Mucosa of rectum (tissue), 2 donors: ENCODE results near the gene IGFBP2.
A peak's percentile ranks its signal among the peaks of the same experiment; 100 is the strongest.

Source experiments
- H3K27ac ChIP-seq, 2 donors: one replicate each; pipeline ENCODE4 v1.7.0; 2013; ENCODE audit warnings: inconsistent platforms in 2 of 2, low read depth in 2 of 2, low read length in 2 of 2
- H3K27me3 ChIP-seq, 2 donors: one replicate each; pipeline ENCODE4 v1.7.0; 2013; ENCODE audit warnings: low read length in 2 of 2; ENCODE audit not compliant: control insufficient read depth in 2 of 2, insufficient read depth in 2 of 2
- H3K36me3 ChIP-seq, 2 donors: one replicate each; pipeline ENCODE4 v1.7.0; 2013; ENCODE audit warnings: low read length in 2 of 2; ENCODE audit not compliant: control insufficient read depth in 2 of 2, insufficient read depth in 2 of 2
- H3K4me1 ChIP-seq, 2 donors: one replicate each; pipeline ENCODE4 v1.7.0; 2013; ENCODE audit warnings: low read length in 2 of 2, mild to moderate bottlenecking in 1 of 2; ENCODE audit not compliant: control insufficient read depth in 2 of 2, insufficient read depth in 2 of 2
- H3K4me3 ChIP-seq, 2 donors: one replicate each; pipeline ENCODE4 v1.7.0; 2013; ENCODE audit warnings: low read length in 2 of 2
- H3K9ac ChIP-seq, 2 donors: one replicate each; pipeline ENCODE4 v1.7.0; 2013; ENCODE audit warnings: low read length in 2 of 2, low read depth in 1 of 2, mild to moderate bottlenecking in 1 of 2
- H3K9me3 ChIP-seq, 2 donors: one replicate each; pipeline ENCODE4 v1.7.0; 2013; ENCODE audit warnings: low read length in 2 of 2; ENCODE audit not compliant: control insufficient read depth in 2 of 2
- donor health status: healthy.
- donor health status: Normal muscosa, but diverticular disease.

Gene IGFBP2

GRCh38 chr2:216608525-216608924 is 24.7 kb upstream of the IGFBP2 start:
- Histone ChIP-seq H3K36me3 (no peaks in the 10 kb centered on the region), H3K27ac (no peak overlapping the region), H3K4me1 (no peaks in the 10 kb centered on the region), H3K9me3 (no peaks in the 10 kb centered on the region), H3K4me3 (no peak overlapping the region), H3K27me3 (peaks cover 3 to 5% of the 10 kb centered on the region in 2 donors), H3K9ac (no peak overlapping the region)

- no peaks in the 10 kb centered on the region for H3K9me3 ChIP-seq
- no peak overlapping the region for H3K4me3 ChIP-seq
- H3K4me1 ChIP-seq, result no peaks in the 10 kb centered on the region
- no peak overlapping the region for H3K27ac ChIP-seq
- H3K36me3 ChIP-seq, result no peaks in the 10 kb centered on the region
- H3K27me3 ChIP-seq, result no peaks in the 10 kb centered on the region
- no peak overlapping the region for H3K9ac ChIP-seq
Observed at GRCh38 chr2:216615298-216616082, 17.7 kb upstream of the IGFBP2 start.

- Histone ChIP-seq H3K9ac (no peak overlapping the region), H3K36me3 (no peaks in the 10 kb centered on the region), H3K4me3 (no peak overlapping the region), H3K27me3 (no peaks in the 10 kb centered on the region), H3K27ac (no peak overlapping the region), H3K4me1 (no peaks in the 10 kb centered on the region), H3K9me3 (no peaks in the 10 kb centered on the region)
Observed at GRCh38 chr2:216616083-216616678, 17.0 kb upstream of the IGFBP2 start.

DNA sequence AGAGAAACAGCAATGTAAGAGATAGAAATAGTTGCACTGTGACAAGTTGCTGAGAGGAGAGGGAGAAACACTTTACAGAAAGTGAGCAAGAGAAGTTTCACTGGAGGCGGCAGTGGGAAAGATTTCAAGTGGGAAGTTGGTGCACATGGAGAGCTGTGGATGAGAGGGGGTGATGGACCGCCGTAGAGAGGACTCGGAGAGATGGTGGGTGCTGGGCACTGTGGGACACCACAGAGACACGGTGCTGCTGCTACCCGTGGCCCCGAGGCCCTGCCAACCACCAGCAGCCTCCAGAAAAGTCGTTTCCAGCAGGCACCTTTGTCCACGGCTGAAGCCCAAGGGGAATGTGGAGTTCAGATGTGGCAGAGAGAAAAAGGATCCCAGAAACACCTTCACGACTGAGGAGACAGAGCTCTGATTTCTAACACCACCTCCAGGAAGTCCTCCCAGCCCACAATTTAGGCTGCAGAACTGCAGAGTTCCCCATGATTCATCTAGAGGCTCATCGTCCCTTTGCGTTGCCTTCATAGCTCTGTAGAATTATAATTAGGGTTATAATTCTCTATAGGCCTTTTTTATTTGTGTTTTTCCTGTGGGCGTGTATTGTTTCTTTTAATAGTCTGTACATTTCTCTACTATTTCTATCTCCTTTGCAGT is 15.9 kb upstream of the IGFBP2 start:
- Histone ChIP-seq H3K9ac (no peak overlapping the region), H3K27ac (no peak overlapping the region), H3K9me3 (no peaks in the 10 kb centered on the region), H3K4me1 (no peaks in the 10 kb centered on the region), H3K36me3 (no peaks in the 10 kb centered on the region), H3K4me3 (no peak overlapping the region), H3K27me3 (no peaks in the 10 kb centered on the region)

DNA sequence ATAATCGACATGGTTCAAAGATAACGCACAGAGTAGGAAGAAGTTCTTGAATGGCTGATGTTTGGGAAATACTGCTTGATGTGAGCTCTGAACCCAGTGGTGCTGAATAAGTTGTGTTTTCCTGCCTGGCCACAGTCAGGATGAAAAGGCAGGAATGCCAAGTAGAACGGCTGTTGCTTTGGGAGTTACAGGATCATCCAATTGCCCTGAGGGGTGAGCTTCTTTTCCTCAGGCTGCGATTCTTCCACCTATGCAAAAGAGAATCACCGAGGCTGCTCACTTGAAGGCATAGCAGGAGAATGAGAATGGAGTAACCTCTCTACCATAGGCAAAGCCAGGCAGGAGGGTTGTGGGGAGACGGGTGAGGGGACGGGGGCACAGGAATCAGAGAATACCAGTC is 14.4 kb upstream of the IGFBP2 start:
- no peak overlapping the region for H3K9ac ChIP-seq
- H3K9me3 ChIP-seq, result no peaks in the 10 kb centered on the region
- H3K4me1 ChIP-seq, result no peaks in the 10 kb centered on the region
- H3K4me3 ChIP-seq, result no peak overlapping the region
- H3K27ac ChIP-seq, result no peak overlapping the region
- H3K27me3 ChIP-seq, result no peaks in the 10 kb centered on the region
- no peaks in the 10 kb centered on the region for H3K36me3 ChIP-seq

DNA sequence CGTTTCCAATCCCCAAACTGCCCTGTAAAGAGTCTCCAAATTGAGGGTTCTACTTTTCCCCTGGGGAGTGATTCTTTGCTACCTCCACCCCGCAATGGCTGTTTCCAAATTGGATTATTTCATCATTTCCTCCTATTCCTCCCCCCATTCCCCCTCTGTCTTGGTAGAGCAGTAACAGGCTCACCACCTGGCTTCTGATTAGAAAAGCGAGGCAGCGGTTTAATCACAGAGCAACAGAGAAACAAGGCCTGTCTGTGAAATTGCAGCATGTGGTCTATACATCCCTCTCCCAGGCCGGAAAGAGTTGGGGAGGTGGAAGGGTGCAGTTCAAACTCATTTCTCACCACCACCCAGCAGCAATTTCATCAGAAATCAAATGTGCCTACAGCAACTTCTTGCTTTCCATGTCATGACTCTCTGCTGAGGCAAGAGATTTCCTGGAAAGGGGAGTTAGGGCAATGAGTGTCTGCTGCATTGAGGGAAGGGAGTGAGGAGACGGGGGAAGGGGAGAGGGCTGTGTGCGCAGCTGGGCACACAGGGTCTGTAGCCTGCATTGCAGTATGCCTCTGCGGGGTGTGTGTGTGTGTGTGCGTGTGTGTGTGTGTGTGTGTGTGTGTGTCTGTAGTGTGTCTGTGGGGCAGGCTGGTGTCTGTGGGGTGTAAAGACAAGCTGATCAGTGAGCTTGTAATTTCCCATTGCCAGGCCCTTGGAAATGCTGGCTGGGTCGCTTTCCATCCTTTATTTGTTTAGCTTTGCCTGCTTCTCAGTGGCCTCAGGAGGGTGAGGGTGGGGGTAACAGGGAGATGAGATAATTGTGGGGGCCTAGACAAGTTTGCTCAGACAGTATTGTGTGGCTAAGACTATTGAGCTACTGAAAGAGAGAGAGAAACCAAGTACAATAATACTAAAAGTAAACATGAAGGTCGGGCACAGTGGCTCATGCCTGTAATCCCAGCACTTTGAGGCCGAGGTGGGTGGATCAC is 13.5 kb upstream of the IGFBP2 start:
- no peaks in the 10 kb centered on the region for H3K36me3 ChIP-seq
- no peaks in the 10 kb centered on the region for H3K27me3 ChIP-seq
- no peaks in the 10 kb centered on the region for H3K9me3 ChIP-seq
- no peaks in the 10 kb centered on the region for H3K4me1 ChIP-seq
- no peak overlapping the region for H3K9ac ChIP-seq
- H3K4me3 ChIP-seq, result no peak overlapping the region
- H3K27ac ChIP-seq, result no peak overlapping the region

GRCh38 chr2:216620786-216621185 is 12.4 kb upstream of the IGFBP2 start:
- Histone ChIP-seq H3K4me1 (no peaks in the 10 kb centered on the region), H3K27ac (peak overlapping the region in 1 of 2 donors; percentile 35), H3K9me3 (no peaks in the 10 kb centered on the region), H3K36me3 (no peaks in the 10 kb centered on the region), H3K9ac (no peak overlapping the region), H3K4me3 (no peak overlapping the region), H3K27me3 (no peaks in the 10 kb centered on the region)

- Histone ChIP-seq H3K4me1 (no peaks in the 10 kb centered on the region), H3K9me3 (no peaks in the 10 kb centered on the region), H3K4me3 (no peak overlapping the region), H3K36me3 (no peaks in the 10 kb centered on the region), H3K27ac (peak overlapping the region in 1 of 2 donors; percentile 35), H3K27me3 (no peaks in the 10 kb centered on the region), H3K9ac (no peak overlapping the region)
Observed at GRCh38 chr2:216621292-216621691, 11.9 kb upstream of the IGFBP2 start.

DNA sequence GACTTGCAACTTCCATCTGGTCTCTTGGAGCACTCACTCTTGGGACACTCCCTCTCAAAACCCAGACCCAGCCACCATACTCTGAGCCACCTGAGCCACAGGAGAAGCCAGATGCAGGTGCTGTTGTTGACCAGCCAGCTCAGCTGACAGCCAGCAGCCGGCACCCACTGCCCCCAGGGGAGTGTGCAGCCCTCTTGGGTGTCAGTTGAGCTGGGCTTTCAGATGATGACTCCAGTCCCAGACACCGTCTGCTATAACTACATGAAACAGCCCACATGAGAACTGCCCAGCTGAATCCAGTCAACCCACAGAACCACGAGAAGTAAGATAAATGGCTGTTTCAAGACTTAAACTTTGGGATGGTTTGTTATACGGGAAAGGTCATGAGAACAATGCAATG is 10.7 kb upstream of the IGFBP2 start:
- Histone ChIP-seq H3K27ac (no peak overlapping the region), H3K9me3 (no peaks in the 10 kb centered on the region), H3K36me3 (no peaks in the 10 kb centered on the region), H3K27me3 (no peaks in the 10 kb centered on the region), H3K9ac (no peak overlapping the region), H3K4me1 (no peaks in the 10 kb centered on the region), H3K4me3 (no peak overlapping the region)
